Measurements from ENCODE around the gene GPR55.

Gene GPR55

GRCh38 chr2:230865766-230866755 is 59.0 kb downstream of the GPR55 start:
- no peak for TF ChIP-seq CTCF (IDR thresholded peaks at IDR 0.05; ENCODE audit: low read depth, low read length, missing control alignments)
- DNase-seq (ENCODE audit: low read depth): no peak
- peak overlapping the region; percentile 88 for H3K4me3 ChIP-seq (ENCODE audit: low read depth, low read length)

GRCh38 chr2:230865307-230865765 is 59.7 kb downstream of the GPR55 start:
- DNase-seq (ENCODE audit: low read depth): no peak
- TF ChIP-seq CTCF (IDR thresholded peaks at IDR 0.05; ENCODE audit: low read depth, low read length, missing control alignments): no peak
- H3K4me3 ChIP-seq (ENCODE audit: low read depth, low read length): peak overlapping the region; percentile 88

GRCh38 chr2:230864605-230865306 is 60.3 kb downstream of the GPR55 start, which contains the start of gene ITM2C:
TSS of gene ITM2C (plus strand) at chr2:230864942. CDS start at chr2:230865026, 84 bp downstream.
- TF ChIP-seq CTCF (IDR thresholded peaks at IDR 0.05; ENCODE audit: low read depth, low read length, missing control alignments): peak; percentile 49
- H3K4me3 ChIP-seq (ENCODE audit: low read depth, low read length): peak within 1 kb of the TSS; percentile 88
- DNase-seq (ENCODE audit: low read depth): no peak

GRCh38 chr2:230864122-230864604 is 60.9 kb downstream of the GPR55 start:
- no peak for TF ChIP-seq CTCF (IDR thresholded peaks at IDR 0.05; ENCODE audit: low read depth, low read length, missing control alignments)
- peak overlapping the region; percentile 88 for H3K4me3 ChIP-seq (ENCODE audit: low read depth, low read length)
- DNase-seq (ENCODE audit: low read depth): no peak

- no peak overlapping the region for H3K4me3 ChIP-seq (ENCODE audit: low read depth, low read length)
- no peak for DNase-seq (ENCODE audit: low read depth)
- TF ChIP-seq CTCF (IDR thresholded peaks at IDR 0.05; ENCODE audit: low read depth, low read length, missing control alignments): no peak
Measured at GRCh38 chr2:230863442-230864121, 61.5 kb downstream of the GPR55 start.

- no peak for DNase-seq (ENCODE audit: low read depth)
- no peak overlapping the region for H3K4me3 ChIP-seq (ENCODE audit: low read depth, low read length)
- TF ChIP-seq CTCF (IDR thresholded peaks at IDR 0.05; ENCODE audit: low read depth, low read length, missing control alignments): no peak
Measured at GRCh38 chr2:230863031-230863430, 62.0 kb downstream of the GPR55 start.

All from GM12864 (cell line).